MCF 10A (cell line): ENCODE measurements around the gene NKX1-1. TPM values are rescaled to one million over a fixed set of nuclear protein-coding genes. Genes with fewer than 3 reads are reported as not detected.

ENCODE experiments used
- BruUV-seq: library from RNA; stranded (reverse); fragments of 400-500 nt; replicated peaks from 2 replicates; lab custom pipeline; 2021; lab: Mats Ljungman, UMichigan
- CTCF ChIA-PET: fragments of 300-600 bp; sonication (Branson Sonifier 250); formaldehyde crosslinking; extraction: SDS; loops from one replicate; lab custom pipeline; 2021; ENCODE audit warnings: antibody characterized with exemption, inconsistent platforms; lab: Yijun Ruan, JAX
- POLR2A ChIA-PET: fragments of 300-600, 350-650 bp; sonication (Branson Sonifier 250); formaldehyde crosslinking; extraction: SDS; loops from one replicate; lab custom pipeline; 2020; ENCODE audit warnings: antibody characterized with exemption, inconsistent platforms; lab: Yijun Ruan, JAX
- DNase-seq: peaks from one replicate; pipeline ENCODE4 v3.0.0-alpha.2; 2018; ENCODE audit not compliant: unreplicated experiment
- H3K27ac Mint-ChIP-seq: one replicate; pipeline ENCODE4 v1.8.0; 2022; ENCODE audit warnings: mild to moderate bottlenecking, low read depth, mixed read lengths; ENCODE audit not compliant: unreplicated experiment
- H3K27me3 Mint-ChIP-seq: one replicate; pipeline ENCODE4 v1.8.0; 2022; ENCODE audit warnings: mixed read lengths; ENCODE audit not compliant: insufficient read depth, unreplicated experiment
- H3K36me3 Mint-ChIP-seq: one replicate; pipeline ENCODE4 v1.8.0; 2022; ENCODE audit warnings: mild to moderate bottlenecking, moderate library complexity, mixed read lengths; ENCODE audit not compliant: insufficient read depth, unreplicated experiment
- H3K4me1 Mint-ChIP-seq: one replicate; pipeline ENCODE4 v1.8.0; 2022; ENCODE audit warnings: mixed read lengths; ENCODE audit not compliant: insufficient read depth, unreplicated experiment
- H3K4me3 Mint-ChIP-seq: one replicate; pipeline ENCODE4 v1.8.0; 2022; ENCODE audit warnings: mild to moderate bottlenecking, moderate library complexity, mixed read lengths; ENCODE audit not compliant: unreplicated experiment
- H3K9me3 Mint-ChIP-seq: one replicate; pipeline ENCODE4 v1.8.0; 2022; ENCODE audit warnings: mixed read lengths; ENCODE audit not compliant: unreplicated experiment
- intact Hi-C: fragments of 100-400 bp; cut with micrococcal nuclease; formaldehyde crosslinking; loops from 2 replicates; pipeline ENCODE4 v1.14.1; 2022
- total RNA-seq: library from RNA; stranded (reverse); gene quantifications from 2 replicates; pipeline ENCODE4 v1.2.3, GENCODE V29; 2022
- TF ChIP-seq, protein P1 (sequence below): fragments of 200-600 bp; IDR thresholded peaks from one replicate; pipeline ENCODE4 v1.8.0; 2022; ENCODE audit warnings: antibody characterized with exemption, mild to moderate bottlenecking; ENCODE audit not compliant: unreplicated experiment

The NKX1-1 gene
- total RNA-seq, 1 experiment from 2014 or later, result not detected

- Mint-ChIP-seq H3K4me1 (no peaks in the 10 kb centered on the region), H3K9me3 (no peaks in the 10 kb centered on the region), H3K36me3 (no peaks in the 10 kb centered on the region), H3K27ac (no peak overlapping the region), H3K4me3 (no peak overlapping the region), H3K27me3 (peaks cover 70% of the 10 kb centered on the region)
- TF ChIP-seq, protein P1, sequence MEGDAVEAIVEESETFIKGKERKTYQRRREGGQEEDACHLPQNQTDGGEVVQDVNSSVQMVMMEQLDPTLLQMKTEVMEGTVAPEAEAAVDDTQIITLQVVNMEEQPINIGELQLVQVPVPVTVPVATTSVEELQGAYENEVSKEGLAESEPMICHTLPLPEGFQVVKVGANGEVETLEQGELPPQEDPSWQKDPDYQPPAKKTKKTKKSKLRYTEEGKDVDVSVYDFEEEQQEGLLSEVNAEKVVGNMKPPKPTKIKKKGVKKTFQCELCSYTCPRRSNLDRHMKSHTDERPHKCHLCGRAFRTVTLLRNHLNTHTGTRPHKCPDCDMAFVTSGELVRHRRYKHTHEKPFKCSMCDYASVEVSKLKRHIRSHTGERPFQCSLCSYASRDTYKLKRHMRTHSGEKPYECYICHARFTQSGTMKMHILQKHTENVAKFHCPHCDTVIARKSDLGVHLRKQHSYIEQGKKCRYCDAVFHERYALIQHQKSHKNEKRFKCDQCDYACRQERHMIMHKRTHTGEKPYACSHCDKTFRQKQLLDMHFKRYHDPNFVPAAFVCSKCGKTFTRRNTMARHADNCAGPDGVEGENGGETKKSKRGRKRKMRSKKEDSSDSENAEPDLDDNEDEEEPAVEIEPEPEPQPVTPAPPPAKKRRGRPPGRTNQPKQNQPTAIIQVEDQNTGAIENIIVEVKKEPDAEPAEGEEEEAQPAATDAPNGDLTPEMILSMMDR, result no peak
- intact Hi-C loops, result no loop called here
- no peak for DNase-seq
- ChIA-PET POLR2A (no interaction called here), CTCF (no interaction called here)
- BruUV-seq, result no TSS peak
Measured at GRCh38 chr4:1427010-1427409, 20.8 kb upstream of the NKX1-1 start.

GRCh38 chr4:1421657-1422056, 15.4 kb upstream of the NKX1-1 start:
- no peak for DNase-seq

DNA sequence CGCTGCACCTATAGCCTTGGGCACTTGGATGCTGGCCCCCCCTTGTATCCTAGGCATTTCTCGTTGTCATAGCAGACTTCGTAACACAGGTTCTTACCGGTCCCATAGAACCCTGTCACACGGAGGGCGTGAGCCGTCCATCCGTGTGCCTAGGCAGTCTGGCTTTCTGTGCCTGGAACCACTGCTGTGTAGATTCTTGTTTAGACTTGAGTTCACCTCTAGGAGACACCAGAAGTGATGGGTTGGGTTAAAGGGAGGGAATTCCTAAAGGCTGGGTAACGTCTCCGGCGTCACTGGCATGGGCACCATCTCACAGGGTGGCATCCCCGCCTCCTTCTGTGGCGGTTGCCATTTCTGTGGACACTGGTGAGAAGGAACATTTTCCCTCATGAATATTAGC, 13.5 kb upstream of the NKX1-1 start:
- H3K27ac Mint-ChIP-seq, result no peak overlapping the region
- ChIA-PET POLR2A (no interaction called here), CTCF (no interaction called here)
- H3K27me3 Mint-ChIP-seq, result peaks cover 43% of the 10 kb centered on the region
- DNase-seq, result no peak
- no peaks in the 10 kb centered on the region for H3K4me1 Mint-ChIP-seq
- H3K4me3 Mint-ChIP-seq, result no peak overlapping the region
- BruUV-seq, result no TSS peak
- H3K9me3 Mint-ChIP-seq, result no peaks in the 10 kb centered on the region
- intact Hi-C loops, result no loop called here
- no peaks in the 10 kb centered on the region for H3K36me3 Mint-ChIP-seq
- TF ChIP-seq, protein P1, result no peak

More at GRCh38 chr4:1421657-1422056, 15.4 kb upstream of the NKX1-1 start:
- BruUV-seq, result no TSS peak
- Mint-ChIP-seq H3K27ac (no peak overlapping the region), H3K27me3 (peaks cover 63% of the 10 kb centered on the region), H3K36me3 (no peaks in the 10 kb centered on the region), H3K4me3 (no peak overlapping the region), H3K4me1 (no peaks in the 10 kb centered on the region), H3K9me3 (no peaks in the 10 kb centered on the region)
- intact Hi-C loops, result no loop called here
- ChIA-PET CTCF (no interaction called here), POLR2A (no interaction called here)
- TF ChIP-seq, protein P1, result no peak

GRCh38 chr4:1418494-1419285, 12.4 kb upstream of the NKX1-1 start:
- Mint-ChIP-seq H3K9me3 (no peaks in the 10 kb centered on the region), H3K4me1 (no peaks in the 10 kb centered on the region), H3K4me3 (no peak overlapping the region), H3K27me3 (peaks cover 33% of the 10 kb centered on the region), H3K27ac (no peak overlapping the region), H3K36me3 (no peaks in the 10 kb centered on the region)
- TF ChIP-seq, protein P1, result no peak
- ChIA-PET POLR2A (no interaction called here), CTCF (no interaction called here)
- BruUV-seq, result no TSS peak
- DNase-seq, result no peak
- intact Hi-C loops, result no loop called here
